Activated naive CD8-positive, alpha-beta T cell treated with anti-CD3 and anti-CD28 coated beads for 36 hours (primary cell): ENCODE measurements around the gene PPP1R26. TPM values are rescaled to one million over a fixed set of nuclear protein-coding genes. Genes with fewer than 3 reads are reported as not detected.
"Not testable (repeated sequence)": the region's sequence is repeated elsewhere in the genome, so short reads cannot be mapped to it uniquely, and the experiment has no call there.

ENCODE experiments used
- DNase-seq: peaks from one replicate; pipeline ENCODE4 v3.0.0; 2021
- H3K27ac Mint-ChIP-seq: one replicate; pipeline ENCODE4 v1.8.0; 2022; ENCODE audit warnings: mild to moderate bottlenecking, moderate library complexity, mixed read lengths
- H3K27me3 Mint-ChIP-seq: one replicate; pipeline ENCODE4 v1.8.0; 2022; ENCODE audit warnings: mild to moderate bottlenecking, mixed read lengths
- H3K36me3 Mint-ChIP-seq: one replicate; pipeline ENCODE4 v1.8.0; 2021; ENCODE audit warnings: mild to moderate bottlenecking, mixed read lengths
- H3K4me1 Mint-ChIP-seq: one replicate; pipeline ENCODE4 v1.8.0; 2021; ENCODE audit warnings: mixed read lengths
- H3K4me3 Mint-ChIP-seq: one replicate; pipeline ENCODE4 v1.8.0; 2022; ENCODE audit warnings: mild to moderate bottlenecking, moderate library complexity, mixed read lengths
- H3K9me3 Mint-ChIP-seq: one replicate; pipeline ENCODE4 v1.8.0; 2022; ENCODE audit warnings: mixed read lengths
- total RNA-seq, 2 experiments: library from RNA; stranded (reverse); gene quantifications; one replicate each; pipeline ENCODE4 v1.2.3, GENCODE V29; 2021

PPP1R26 gene
- total RNA-seq, 2 experiments from 2014 or later: 0.20 to 0.27 TPM

DNA sequence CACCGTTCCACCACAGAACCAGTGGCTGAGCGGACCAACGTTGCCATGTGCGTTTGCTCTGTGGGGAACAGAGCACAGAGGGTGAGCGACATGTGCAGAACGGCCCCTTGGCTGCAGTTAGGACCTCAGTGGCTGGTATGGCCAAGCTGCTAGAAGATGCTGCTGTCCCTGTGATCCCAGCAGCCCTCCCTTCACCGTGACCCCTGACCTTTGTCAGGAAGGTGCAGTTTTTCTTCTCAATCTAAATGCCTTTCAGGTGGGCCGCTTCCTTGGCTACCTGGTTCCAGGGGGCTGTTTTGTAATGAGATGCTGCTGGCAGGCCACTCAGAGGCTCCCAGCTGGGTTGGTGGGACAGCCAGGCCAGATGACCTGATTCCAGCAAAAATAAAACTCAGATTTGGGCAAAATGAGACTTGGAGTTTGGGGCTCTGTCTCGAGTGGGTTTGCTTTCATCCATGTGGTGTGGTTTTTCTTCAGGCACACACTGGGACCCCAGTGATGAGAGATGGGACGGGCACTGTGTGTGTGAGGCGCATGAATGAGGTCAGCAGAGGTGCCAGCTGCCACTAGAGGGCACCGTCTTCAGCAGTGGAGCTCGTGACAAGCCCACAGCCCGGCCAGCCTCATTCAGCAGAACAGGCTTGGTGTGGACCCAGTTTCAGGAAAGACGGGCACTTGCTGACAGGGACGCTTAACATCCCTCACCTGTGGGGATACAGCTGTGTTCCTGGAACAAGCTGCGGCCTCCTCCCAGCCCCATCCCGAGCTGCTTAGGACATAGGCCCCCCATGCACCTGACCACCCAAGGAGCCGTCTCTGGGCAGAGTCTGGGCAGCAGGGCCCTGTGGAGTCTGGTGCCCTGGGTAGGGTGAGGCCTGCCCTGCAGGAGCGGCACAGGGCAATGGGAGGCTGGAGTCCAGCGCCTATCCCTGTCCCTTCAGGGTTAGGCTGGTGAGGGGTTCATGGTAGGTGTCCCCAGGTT lies 25.0 kb downstream of the PPP1R26 start:
- DNase-seq: peak; percentile 51
- Mint-ChIP-seq H3K36me3 (peaks cover 30% of the 10 kb centered on the region), H3K4me3 (no peak overlapping the region), H3K4me1 (peaks cover 11% of the 10 kb centered on the region), H3K9me3 (peaks cover 7% of the 10 kb centered on the region), H3K27me3 (no peaks in the 10 kb centered on the region), H3K27ac (no peak overlapping the region)

DNA sequence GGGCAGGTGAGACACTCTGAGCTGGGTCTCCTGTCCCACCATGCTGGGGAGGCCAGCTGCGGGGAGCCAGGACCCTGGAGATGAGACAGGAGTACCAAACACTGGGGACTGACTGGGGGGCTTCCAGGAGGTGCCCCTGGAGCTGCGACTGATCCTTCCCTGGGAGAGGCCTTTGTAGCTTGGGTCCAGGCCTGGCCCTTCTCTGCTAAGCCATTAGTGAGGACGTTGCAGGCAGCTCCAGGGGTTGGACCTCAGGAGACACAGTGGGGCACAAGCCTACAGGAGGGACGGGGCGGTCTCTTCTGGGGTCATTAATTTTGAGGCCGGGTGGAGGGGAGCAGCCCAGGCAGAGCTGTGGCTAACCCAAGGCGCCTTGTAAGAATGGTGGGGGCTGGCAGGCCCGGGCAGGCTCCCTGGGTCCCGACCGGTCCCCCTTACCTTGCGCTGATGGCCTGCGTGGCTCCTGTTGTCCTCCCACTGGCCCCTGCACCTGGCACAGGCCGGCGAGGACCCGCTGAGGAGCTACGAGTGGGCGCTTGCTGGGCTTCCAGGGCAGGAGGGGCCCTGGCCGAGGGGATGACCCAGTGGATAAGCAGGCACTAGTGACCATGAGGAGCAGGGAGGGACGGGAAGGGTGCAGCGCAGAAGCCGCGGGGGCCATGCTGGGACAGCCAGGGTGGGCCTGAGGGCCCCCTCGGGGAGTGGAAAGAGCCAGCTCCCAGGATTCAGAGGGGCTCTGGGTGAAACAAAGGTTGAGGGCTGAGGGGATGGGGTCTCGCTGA lies 26.0 kb downstream of the PPP1R26 start:
- no peak for DNase-seq
- Mint-ChIP-seq H3K4me1 (peaks cover 11% of the 10 kb centered on the region), H3K27ac (no peak overlapping the region), H3K27me3 (no peaks in the 10 kb centered on the region), H3K9me3 (peaks cover 8% of the 10 kb centered on the region), H3K36me3 (peaks cover 28% of the 10 kb centered on the region), H3K4me3 (no peak overlapping the region)

DNA sequence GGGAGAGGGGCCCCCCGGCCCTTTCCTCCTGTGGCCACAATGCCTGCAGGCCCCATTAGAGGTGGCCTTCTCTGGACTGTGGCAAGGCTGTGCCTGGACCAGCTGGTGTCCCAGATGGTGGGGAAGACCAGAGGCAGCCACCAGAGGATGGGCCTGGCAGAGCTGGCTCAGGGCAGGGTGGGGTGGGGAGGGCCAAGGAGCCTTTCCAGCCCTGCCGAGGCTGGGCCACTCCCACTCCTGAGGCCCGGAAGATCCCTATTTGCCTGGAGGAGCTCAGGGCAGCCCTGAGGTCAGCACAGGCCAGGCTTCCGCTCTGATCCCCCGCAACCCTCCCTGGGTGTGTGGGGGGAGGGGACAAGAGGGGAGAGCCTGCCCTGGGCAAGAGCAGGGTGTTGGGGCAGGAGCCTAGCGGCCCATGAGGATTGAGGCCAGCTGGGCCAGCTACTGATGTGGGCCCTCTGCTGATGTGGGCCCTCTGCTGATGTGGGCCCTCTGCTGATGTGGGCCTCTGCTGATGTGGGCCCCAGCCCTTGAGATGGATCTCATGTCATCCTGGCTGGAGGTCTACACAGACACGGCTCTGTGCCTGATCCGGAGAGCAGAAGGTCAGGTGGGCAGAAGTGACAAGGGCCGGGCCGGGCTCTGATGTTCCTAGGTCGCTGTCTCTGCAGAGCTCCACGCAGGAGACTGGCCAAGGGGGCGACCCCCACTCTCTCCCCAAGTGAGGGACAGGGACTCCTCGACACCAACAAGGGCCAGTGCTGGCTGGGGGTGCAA lies 26.9 kb downstream of the PPP1R26 start:
- peaks cover 27% of the 10 kb centered on the region for H3K36me3 Mint-ChIP-seq
- H3K27me3 Mint-ChIP-seq: no peaks in the 10 kb centered on the region
- no peak overlapping the region for H3K4me3 Mint-ChIP-seq
- no peak for DNase-seq
- peaks cover 8% of the 10 kb centered on the region for H3K9me3 Mint-ChIP-seq
- H3K27ac Mint-ChIP-seq: no peak overlapping the region
- H3K4me1 Mint-ChIP-seq: peaks cover 13% of the 10 kb centered on the region

DNA sequence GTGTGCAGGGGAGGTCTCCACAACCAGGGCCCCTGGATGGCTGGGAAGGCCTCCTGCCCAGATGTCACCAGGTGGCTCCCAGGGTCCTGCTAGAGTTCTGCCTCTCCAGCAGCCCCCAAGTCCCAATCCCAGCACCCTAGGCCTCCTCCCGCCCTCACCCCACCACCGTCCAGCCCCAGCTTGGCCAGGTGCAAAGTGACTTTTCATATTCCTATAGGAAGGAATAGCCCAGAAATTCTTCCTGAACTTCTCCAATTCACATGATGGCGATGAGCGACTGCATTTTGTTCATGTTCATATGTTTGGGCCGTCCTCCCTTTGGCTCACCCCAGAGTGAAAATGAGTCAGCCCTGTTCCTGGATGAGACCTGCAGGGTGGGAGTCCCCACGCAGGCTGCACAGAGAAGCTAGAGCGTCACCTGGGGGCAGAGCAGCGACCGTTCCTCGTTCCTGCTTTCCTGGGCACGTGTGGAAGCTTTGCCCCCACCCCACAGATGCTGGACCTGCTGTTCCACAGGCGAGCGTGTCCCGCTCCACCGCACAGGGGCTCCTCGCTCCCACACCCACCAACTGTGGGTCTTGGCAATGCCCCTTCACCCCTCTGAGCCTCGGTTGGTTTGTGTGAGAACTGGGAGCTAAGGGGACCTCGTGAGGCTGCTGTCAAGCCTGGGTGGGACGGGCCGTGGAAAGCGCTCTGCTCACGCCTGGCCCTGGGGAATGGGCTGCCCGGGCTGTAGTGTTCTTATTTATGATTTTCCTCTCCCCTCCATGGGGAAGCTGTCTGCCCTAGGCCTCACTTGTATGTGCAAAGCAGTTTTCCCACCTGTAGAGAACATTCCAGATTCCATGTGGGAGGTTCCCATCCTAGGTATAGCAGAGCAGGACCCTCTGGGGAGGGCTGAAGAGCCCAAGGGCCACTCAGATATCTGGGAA lies 27.8 kb downstream of the PPP1R26 start:
- Mint-ChIP-seq H3K27ac (no peak overlapping the region), H3K36me3 (peaks cover 20% of the 10 kb centered on the region), H3K4me3 (no peak overlapping the region), H3K4me1 (peaks cover 11% of the 10 kb centered on the region), H3K27me3 (peaks cover 4% of the 10 kb centered on the region), H3K9me3 (peaks cover 8% of the 10 kb centered on the region)
- DNase-seq: no peak

DNA sequence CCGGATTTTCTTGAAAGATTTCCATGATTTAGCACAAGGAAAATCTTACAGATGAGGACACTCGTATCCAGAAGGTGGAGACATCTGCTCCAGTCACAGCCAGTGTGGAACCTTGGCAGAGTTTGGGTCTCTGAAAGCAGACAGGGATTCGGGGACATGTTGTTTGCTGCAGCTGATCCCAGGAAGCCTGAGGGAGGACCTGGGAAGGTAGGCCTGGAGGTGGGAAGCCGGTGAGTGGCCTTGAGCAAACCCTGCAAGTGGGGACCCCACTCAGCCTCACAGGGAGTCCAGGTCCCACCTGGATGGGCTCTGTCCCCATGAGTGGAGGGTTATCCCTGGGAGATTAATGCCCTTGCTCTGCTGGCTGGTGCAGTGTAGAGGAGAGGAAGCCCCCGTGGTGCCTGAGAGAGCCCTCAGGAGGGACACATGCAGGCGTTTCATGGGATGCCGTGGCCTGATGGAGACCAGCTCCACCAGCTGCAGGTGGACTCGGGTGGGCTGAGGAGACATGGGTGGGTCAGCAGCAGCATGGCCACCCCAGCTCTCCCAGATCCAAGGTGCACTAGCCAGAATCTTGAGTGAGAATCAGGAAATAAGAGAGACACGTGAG lies 28.7 kb downstream of the PPP1R26 start:
- DNase-seq: no peak
- H3K27ac Mint-ChIP-seq: no peak overlapping the region
- peaks cover 8% of the 10 kb centered on the region for H3K9me3 Mint-ChIP-seq
- H3K4me1 Mint-ChIP-seq: peaks cover 11% of the 10 kb centered on the region
- peaks cover 9% of the 10 kb centered on the region for H3K27me3 Mint-ChIP-seq
- peaks cover 16% of the 10 kb centered on the region for H3K36me3 Mint-ChIP-seq
- no peak overlapping the region for H3K4me3 Mint-ChIP-seq

DNA sequence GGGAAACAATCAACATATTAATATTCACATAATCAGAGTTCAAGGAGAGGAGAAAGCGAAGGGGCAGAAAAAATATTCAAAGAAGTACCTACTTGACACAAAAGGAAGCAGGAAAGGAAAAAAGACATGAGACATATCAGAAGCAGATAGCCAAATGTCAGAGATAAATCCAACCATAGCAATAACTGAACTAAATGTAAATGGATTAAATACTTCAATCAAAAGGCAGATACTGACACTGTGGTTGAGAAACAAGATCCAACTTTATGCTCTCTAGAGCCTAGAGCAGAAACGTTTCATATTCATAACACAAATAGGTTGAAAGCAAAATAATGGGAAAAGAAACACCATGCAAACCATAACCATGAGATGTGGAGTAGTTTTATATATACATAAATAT lies 29.9 kb downstream of the PPP1R26 start:
- Mint-ChIP-seq H3K4me3 (no peak overlapping the region), H3K27me3 (peaks cover 9% of the 10 kb centered on the region), H3K27ac (no peak overlapping the region), H3K4me1 (peaks cover 7% of the 10 kb centered on the region), H3K36me3 (peaks cover 9% of the 10 kb centered on the region), H3K9me3 (peaks cover 8% of the 10 kb centered on the region)
- DNase-seq: no peak

DNA sequence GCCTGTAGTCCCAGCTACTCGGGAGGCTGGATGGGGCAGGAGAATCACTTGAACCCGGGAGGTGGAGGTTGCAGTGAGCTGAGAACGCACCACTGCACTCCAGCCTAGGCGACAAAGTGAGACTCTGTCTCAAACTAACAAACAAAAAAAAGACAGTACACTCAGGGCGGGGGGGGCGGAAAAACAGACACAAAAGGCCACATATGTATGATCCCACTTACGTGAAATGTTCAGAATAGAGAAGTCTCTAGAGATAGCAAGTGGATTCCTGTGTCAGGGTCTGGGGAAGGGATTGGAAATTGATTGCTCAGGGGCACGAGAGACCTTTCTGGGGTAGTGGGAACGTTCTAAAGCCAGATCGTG lies 32.6 kb downstream of the PPP1R26 start:
- H3K27me3 Mint-ChIP-seq: peaks cover 9% of the 10 kb centered on the region
- H3K9me3 Mint-ChIP-seq: peaks cover 8% of the 10 kb centered on the region
- H3K36me3 Mint-ChIP-seq: no peaks in the 10 kb centered on the region
- H3K4me1 Mint-ChIP-seq: peaks cover 9% of the 10 kb centered on the region
- H3K4me3 Mint-ChIP-seq: no peak overlapping the region
- H3K27ac Mint-ChIP-seq: no peak overlapping the region
- DNase-seq: no peak

DNA sequence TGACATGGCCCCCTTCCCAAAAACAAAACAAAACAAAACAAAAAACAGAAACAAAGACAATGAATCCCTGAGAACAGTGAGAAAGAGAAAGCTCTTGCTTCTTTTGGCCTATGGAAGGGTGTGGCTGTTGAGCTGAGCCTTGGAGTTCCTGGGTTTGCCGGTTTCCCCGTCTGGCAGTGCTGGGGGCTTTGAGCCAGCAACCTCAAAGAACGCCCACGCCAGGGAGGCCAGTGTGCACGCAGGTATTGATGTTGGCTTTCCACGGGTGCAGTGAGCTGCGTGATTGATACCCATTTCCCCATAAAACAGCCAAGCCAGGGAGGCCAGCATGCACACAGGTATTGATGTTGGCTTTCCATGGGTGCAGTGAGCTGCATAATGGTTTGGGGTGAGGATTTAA lies 33.3 kb downstream of the PPP1R26 start:
- Mint-ChIP-seq H3K4me3 (no peak overlapping the region), H3K27ac (no peak overlapping the region), H3K27me3 (peaks cover 14% of the 10 kb centered on the region), H3K36me3 (no peaks in the 10 kb centered on the region), H3K9me3 (peaks cover 8% of the 10 kb centered on the region), H3K4me1 (peaks cover 9% of the 10 kb centered on the region)
- DNase-seq: no peak

DNA sequence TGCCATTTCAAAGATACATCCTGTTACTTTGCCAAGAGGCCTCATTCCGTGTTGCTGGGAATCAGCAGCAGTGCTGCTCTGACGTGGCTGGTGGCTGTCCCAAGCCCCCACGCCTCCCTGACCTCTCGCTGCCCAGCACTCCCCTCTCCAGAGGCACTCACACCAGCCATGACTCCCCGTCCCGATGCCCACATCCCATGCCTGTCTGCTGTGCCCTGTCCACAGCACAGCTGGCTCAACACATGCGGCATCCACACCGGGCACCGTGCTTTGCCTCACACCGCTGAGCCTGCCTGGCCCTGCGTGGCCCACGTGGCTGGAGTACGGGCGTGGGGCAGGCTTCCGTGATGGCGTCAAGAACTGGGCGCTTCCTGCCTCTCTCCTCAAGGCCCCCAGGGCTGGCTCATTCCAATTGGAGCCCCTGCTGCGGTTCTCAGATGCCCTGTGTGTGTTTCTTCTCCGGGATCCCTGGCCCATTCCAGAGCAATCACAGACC lies 33.8 kb downstream of the PPP1R26 start:
- Mint-ChIP-seq H3K4me3 (no peak overlapping the region), H3K27ac (no peak overlapping the region), H3K4me1 (peaks cover 9% of the 10 kb centered on the region), H3K36me3 (no peaks in the 10 kb centered on the region), H3K27me3 (peaks cover 17% of the 10 kb centered on the region), H3K9me3 (peaks cover 8% of the 10 kb centered on the region)
- DNase-seq: no peak

DNA sequence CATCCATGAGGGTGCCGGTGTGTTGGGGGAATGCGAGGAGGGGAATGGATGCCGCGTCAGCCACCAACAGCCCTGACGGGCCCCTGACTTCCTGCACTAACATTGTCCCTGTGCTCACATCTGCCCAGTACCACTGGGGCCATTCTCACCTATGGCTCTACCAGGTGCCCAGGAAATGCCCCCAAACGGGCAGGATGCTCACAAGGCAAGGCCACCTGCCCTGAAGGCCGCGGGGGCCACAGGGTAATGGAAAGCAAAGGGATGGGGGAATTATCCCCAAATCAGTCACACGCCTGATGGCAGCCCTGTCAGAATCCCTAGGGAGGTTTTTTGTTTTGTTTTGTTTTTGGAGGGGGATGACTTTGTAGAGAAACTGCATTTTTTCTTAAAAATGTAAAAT lies 34.3 kb downstream of the PPP1R26 start:
- H3K27ac Mint-ChIP-seq, DNase-seq, H3K4me1 Mint-ChIP-seq, H3K4me3 Mint-ChIP-seq, H3K9me3 Mint-ChIP-seq, H3K36me3 Mint-ChIP-seq: not testable (repeated sequence)
- H3K27me3 Mint-ChIP-seq: peaks cover 19% of the 10 kb centered on the region

DNA sequence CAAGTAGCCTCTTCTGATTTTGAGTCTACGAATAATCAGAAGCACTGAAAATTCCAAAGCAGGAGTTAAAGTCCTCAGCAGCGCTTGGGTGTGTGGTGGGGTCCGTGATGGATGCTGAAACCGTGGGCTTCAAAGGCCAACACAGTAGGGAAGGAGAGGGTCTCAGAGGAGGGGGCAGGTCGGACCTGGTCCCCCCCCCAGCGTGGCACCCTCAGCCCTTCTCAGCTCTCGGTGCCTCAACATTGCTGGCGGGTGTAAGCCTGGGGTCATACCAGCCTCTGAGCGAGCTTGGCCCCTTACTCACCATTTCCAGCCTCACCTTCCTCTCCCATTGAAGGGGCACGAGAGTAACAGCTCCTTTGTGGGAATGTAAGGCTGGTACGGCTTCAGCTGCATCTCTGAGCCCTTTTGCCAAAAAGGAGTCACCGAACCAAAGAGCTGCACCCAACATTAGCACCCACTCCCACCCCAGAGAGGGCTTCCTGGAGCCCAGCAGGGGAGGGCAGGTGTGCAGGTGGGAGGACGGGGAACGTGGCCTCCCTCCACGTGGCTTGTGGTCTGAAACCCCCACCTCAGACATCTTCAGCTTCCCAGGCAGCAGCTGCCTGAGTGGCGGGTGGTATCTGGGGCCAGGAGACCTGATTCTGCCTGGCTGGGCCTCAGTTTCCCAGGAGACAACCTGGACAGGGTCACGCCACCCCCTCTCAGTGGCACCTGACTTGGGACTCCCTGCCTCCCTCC lies 34.9 kb downstream of the PPP1R26 start:
- Mint-ChIP-seq H3K27ac (no peak overlapping the region), H3K4me3 (no peak overlapping the region), H3K27me3 (peaks cover 20% of the 10 kb centered on the region), H3K9me3 (peaks cover 1% of the 10 kb centered on the region), H3K36me3 (no peaks in the 10 kb centered on the region), H3K4me1 (peaks cover 9% of the 10 kb centered on the region)
- DNase-seq: no peak

DNA sequence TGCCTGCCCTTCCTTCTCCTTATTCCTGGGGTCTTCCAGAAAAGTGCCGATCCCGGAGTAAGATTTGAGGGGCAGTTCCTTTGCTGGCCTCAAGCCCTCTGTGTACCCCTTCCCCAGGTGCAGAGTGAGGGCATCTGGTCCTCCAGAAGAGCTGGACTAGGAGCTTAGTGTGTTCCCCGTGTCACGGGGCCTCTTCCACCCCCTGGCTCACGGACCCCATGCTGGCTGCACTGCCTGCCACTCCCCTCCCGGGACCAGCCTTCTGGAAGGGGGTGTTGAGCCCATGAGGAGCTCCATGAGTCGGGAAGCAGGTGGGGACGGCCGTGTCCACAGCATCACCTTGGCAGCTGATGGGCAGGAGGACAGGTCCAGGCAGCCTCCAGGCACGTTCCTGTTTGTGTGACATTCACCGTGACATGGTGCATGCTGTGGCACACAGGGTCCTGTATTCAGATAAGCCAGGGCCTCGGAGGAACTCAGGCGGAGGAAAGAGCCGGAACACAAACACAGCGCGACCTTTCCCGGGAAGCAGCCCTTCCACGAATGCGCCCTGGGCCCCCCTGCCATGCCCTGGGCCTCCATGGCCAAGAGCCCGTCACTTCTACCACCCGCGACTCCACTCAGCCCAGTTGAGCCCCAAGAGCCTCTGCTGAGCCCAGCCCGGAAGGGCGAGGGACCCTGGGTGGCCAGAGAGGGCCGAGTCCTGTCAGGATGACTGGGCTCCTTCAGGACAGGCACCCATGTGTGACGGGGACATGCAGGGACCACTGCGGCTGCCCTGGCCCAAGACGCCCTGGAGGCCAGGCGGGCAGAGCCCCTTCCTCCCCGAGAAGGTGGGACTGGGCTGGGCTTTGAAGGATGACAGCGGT lies 35.7 kb downstream of the PPP1R26 start:
- Mint-ChIP-seq H3K9me3 (no peaks in the 10 kb centered on the region), H3K27ac (no peak overlapping the region), H3K4me1 (peaks cover 9% of the 10 kb centered on the region), H3K27me3 (peaks cover 23% of the 10 kb centered on the region), H3K36me3 (no peaks in the 10 kb centered on the region), H3K4me3 (no peak overlapping the region)
- DNase-seq: no peak
